C4-2B (cell line): ENCODE results near the gene FBXL4.

Experiments
- H3K27ac ChIP-seq: fragments of 450-650 bp; 2 replicates; pipeline ENCODE4 v1.5.1; 2017
- ZFX ChIP-seq: fragments of 450-650 bp; IDR thresholded peaks from 2 replicates; pipeline ENCODE4 v1.6.1; 2017
- TF ChIP-seq, protein P1 (sequence below): fragments of 450-650 bp; conservative IDR thresholded peaks from 2 replicates; pipeline ENCODE4 v1.5.1; 2017; ENCODE audit warnings: mild to moderate bottlenecking

The FBXL4 gene

DNA sequence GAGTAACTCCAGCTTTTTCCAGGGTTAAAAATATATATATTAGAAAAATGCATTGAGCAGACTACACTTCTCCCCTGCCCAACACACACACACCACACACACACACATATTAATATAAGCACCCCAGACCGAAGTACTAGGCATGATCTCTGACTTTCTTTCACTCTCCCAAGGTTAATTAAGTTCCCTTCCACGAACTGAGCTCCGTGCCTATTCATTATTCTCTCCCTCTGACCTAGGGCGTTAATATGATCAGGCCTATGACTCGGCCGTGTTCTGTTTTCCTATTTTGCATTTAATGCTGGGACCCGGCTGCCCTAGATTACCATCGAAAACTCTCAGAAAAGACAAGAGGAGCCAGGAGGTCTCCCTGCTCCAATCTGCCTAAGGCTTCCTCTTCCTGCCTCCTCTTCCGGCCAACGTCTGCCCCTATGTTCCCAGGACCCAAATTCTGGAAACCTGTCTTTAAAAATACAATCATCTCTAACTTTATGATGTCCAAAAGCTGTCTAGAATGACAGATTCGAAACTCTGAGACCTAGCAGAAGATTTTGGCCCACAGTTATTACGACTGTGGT is 119.4 kb downstream of the FBXL4 start:
- TF ChIP-seq, protein P1, sequence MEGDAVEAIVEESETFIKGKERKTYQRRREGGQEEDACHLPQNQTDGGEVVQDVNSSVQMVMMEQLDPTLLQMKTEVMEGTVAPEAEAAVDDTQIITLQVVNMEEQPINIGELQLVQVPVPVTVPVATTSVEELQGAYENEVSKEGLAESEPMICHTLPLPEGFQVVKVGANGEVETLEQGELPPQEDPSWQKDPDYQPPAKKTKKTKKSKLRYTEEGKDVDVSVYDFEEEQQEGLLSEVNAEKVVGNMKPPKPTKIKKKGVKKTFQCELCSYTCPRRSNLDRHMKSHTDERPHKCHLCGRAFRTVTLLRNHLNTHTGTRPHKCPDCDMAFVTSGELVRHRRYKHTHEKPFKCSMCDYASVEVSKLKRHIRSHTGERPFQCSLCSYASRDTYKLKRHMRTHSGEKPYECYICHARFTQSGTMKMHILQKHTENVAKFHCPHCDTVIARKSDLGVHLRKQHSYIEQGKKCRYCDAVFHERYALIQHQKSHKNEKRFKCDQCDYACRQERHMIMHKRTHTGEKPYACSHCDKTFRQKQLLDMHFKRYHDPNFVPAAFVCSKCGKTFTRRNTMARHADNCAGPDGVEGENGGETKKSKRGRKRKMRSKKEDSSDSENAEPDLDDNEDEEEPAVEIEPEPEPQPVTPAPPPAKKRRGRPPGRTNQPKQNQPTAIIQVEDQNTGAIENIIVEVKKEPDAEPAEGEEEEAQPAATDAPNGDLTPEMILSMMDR, result no peak
- no peak for TF ChIP-seq ZFX
- no peak overlapping the region for H3K27ac ChIP-seq

DNA sequence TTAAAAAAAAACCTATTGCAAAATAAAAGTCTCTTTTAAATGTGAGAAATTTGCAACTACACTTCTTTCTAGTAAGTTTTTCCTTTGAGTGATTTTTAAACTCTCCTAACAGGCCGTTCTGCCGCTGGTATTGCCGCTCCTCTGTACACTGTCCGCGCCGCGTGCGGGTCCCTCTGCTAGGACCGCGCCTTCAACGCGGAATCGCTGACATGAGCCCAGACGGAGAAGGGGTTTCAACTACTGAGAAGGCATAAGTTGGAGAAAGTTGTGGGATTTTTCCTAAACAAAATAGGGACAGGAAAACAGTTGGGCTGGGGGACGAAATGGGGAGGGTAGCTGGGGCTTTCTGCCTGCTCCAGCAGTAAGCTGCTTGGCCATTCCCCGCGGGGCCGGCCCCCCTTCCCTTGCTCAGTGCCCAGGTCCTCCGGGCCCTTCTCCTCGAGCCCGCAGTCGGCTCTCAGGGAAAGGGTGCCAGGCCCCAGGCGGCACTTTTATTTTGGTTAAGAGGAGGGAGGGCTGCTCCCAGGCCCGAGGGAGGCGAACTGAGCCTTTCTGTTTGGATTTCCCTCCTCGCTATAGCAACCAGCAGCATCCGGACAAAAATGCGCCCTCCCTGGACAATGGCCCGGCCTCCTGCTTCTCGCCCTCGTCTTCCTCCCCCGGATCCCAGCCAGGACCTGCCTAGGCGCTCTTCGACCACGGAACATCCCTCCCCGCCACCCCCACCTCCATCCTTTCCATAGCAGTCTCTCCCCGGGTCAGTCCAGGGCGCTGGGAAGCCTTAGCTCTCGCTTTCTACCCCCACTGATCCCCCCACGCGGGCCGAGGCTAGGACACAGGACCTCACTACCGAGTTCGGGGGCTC is 120.2 kb downstream of the FBXL4 start:
- H3K27ac ChIP-seq, result no peak overlapping the region
- TF ChIP-seq, protein P1, result no peak
- no peak for TF ChIP-seq ZFX

DNA sequence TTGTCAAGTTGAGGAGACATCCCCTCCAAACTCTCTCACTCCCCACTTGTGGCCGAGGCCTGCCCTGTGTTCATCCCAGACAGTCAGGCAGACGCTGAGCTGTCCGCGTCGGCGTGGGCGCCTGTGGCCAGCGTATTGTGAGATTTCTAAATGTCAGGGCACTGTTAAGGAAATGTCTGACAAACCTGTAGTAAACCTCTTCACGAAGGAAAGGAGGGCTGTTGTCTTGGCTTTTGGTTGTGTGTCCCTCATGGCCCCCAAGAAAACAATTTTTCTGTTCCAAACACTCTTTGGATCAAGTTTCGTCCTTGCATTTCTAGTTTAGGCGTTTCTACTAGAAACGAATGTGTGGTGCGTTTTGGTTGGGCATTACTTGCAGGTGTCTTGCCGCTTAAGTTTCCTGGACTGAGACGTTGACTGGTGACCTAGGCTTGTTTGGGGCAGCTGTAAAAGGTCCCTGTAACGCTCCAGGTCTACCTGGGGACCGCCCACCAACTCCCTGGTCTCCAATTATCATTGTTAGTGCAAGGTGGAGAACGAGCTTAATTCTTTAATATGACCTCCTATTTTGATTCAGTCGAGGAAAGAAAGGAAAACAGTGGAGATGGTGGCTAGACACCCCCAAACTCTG is 122.0 kb downstream of the FBXL4 start:
- no peak overlapping the region for H3K27ac ChIP-seq
- TF ChIP-seq ZFX, result no peak
- TF ChIP-seq, protein P1, result no peak

DNA sequence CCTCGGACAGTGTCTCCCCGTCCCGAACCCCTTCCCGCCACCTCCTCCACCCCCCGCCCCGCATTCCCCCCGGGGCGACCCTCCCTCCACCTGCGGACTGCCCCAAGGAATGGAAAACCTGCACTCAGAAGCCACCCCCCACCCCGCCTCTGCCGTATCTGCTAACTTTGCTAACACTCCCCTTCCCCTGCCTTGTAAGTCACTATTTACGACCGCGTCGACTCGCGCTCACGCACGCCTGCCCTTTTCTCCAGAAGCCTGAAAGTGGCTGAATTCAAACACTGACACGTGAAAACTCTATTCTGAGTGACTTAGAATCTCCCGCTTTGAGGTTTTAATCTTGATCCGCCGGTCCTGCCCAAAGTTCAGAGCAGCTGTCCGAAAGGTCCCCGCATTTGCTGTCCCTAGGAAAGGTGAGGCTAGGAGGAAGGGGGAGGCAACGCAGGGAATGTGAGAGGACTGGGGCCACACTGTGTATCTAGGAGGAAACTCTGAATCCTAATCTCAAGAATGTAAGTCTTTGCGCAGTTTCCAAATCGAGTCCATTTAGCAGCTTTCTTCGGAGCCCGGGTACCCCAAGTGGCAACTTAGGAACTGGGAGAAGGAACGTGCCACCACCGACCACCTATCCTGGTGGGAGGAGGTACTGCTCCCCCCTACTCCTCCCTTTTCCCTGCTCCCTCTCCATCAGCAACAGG is 122.7 kb downstream of the FBXL4 start:
- no peak overlapping the region for H3K27ac ChIP-seq
- no peak for TF ChIP-seq ZFX
- TF ChIP-seq, protein P1, result no peak

DNA sequence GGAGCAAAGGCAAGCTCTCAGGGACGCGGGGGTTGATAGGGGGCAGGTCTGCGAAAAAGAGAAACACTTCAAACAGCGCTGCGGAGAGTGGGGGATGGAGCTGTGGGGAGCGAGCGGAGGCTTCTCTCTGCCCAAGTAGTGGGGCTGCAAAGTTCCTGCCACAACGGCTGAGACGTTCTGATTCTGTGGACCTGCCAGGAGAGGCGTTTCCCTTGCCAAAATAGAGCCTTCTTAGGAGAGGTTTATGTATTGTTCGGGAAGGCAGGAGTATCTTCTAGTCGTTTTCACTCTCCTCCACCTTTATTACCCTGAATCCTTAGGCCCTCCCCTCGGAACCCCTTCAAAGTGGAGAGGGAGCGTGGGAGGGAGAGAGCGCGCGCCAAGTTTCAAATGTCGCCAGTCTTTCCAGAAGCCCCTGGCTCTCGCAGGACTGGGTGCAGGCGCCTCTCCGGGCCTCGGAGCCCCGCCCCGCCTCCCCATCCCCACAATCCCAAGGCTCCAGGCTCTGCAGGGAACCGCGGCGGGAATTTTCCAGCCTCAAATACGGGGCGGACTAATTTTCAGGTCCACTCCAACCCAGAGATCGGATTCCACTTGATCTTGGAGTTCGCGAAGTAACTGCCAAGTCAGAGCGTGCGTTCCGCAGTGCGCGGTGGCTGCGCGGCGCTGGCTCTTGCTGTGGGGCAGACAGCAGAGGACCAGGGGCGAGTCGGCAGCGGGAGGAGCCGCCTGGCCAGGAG is 123.4 kb downstream of the FBXL4 start:
- TF ChIP-seq, protein P1, result no peak
- no peak for TF ChIP-seq ZFX

DNA sequence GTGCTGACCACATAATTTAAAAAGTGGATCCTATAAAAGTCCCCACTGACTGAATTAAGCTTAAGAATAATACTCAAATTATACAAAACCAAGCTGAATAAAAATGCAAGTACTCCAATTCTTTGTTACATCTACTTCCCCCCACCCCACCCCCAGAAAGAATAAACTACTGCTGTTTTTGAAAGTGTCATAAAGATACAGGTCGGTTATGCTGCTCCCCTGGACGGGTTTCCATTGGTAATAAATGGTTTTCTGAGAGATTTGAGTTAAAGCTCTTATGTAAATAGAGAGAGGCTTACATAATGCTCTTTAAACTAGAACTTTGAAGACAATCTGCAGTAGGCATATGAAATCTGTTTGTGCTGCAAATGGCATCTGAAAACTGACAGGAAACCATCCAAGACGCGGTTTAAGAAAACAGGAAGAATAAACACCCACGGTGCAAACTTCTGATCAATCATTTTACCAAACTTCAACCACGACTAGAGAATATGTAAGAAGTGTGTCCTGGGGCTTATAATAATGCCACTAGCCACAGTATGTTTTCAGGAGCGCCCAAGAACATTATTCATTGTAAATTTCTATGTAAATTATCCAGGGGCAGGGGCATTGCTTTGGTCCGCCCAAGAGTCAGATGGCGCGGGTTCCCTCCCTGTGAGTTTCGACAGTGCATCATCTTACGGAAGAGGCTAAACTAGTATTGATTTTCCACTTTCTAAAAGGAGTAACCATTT is 124.2 kb downstream of the FBXL4 start:
- TF ChIP-seq, protein P1, result no peak
- TF ChIP-seq ZFX, result no peak
- H3K27ac ChIP-seq, result no peak overlapping the region

More for the DNA sequence above, 123.4 kb downstream of the FBXL4 start:
- H3K27ac ChIP-seq, result no peak overlapping the region
